HG03354 (cell line): ENCODE data around the gene SPRN.
"Not testable (repeated sequence)": the region's sequence is repeated elsewhere in the genome, so short reads cannot be mapped to it uniquely, and the experiment has no call there.

Experiments
- ATAC-seq: cut with Tn5 transposase; IDR thresholded peaks from one replicate; pipeline ENCODE4 v1.9.1; 2021; ENCODE audit warnings: mild to moderate bottlenecking; ENCODE audit not compliant: unreplicated experiment, poor library complexity, severe bottlenecking

SPRN gene

GRCh38 chr10:133424601-133425000 lies at the start of gene SPRN:
Gene SPRN, minus strand, starts transcription at chr10:133424625. Its CDS starts 944 bp downstream, at chr10:133423681.
- ATAC-seq: not testable (repeated sequence)

GRCh38 chr10:133474027-133474426 lies 49.6 kb upstream of the SPRN start:
- ATAC-seq: no peak

GRCh38 chr10:133473270-133473669 lies 48.8 kb upstream of the SPRN start:
- ATAC-seq: no peak

GRCh38 chr10:133471300-133472109 lies 47.1 kb upstream of the SPRN start:
- ATAC-seq: no peak

GRCh38 chr10:133469205-133469604 lies 44.8 kb upstream of the SPRN start:
- ATAC-seq: not testable (repeated sequence)

GRCh38 chr10:133467286-133467911 lies 43.0 kb upstream of the SPRN start:
- no peak for ATAC-seq

- ATAC-seq: no peak
Measured at GRCh38 chr10:133466683-133467275, 42.4 kb upstream of the SPRN start.

- no peak for ATAC-seq
Measured at GRCh38 chr10:133465950-133466474, 41.6 kb upstream of the SPRN start.

- ATAC-seq: no peak
Measured at GRCh38 chr10:133465191-133465949, 40.9 kb upstream of the SPRN start.

- ATAC-seq: no peak
Measured at GRCh38 chr10:133464582-133465031, 40.2 kb upstream of the SPRN start.

GRCh38 chr10:133462512-133463305 lies 38.3 kb upstream of the SPRN start:
- no peak for ATAC-seq

- no peak for ATAC-seq
Measured at GRCh38 chr10:133461841-133462240, 37.4 kb upstream of the SPRN start.

- ATAC-seq: no peak
Measured at GRCh38 chr10:133461027-133461426, 36.6 kb upstream of the SPRN start.

GRCh38 chr10:133460208-133460769 lies 35.9 kb upstream of the SPRN start:
- no peak for ATAC-seq

GRCh38 chr10:133459454-133460207 lies 35.2 kb upstream of the SPRN start:
- ATAC-seq: no peak

- ATAC-seq: no peak
Measured at GRCh38 chr10:133458710-133459453, 34.5 kb upstream of the SPRN start.

GRCh38 chr10:133458021-133458709 lies 33.7 kb upstream of the SPRN start:
- ATAC-seq: no peak
